ENCODE measurements around the gene GDPD3. TPM values are rescaled to one million over a fixed set of nuclear protein-coding genes. Genes with fewer than 3 reads are reported as not detected.
"Not testable (repeated sequence)": the region's sequence is repeated elsewhere in the genome, so short reads cannot be mapped to it uniquely, and the experiment has no call there.

The GDPD3 gene
- total and polyA plus RNA-seq, 12 donors, result 0.78 to 17.6 (median 2.8) TPM; not detected in 1

DNA sequence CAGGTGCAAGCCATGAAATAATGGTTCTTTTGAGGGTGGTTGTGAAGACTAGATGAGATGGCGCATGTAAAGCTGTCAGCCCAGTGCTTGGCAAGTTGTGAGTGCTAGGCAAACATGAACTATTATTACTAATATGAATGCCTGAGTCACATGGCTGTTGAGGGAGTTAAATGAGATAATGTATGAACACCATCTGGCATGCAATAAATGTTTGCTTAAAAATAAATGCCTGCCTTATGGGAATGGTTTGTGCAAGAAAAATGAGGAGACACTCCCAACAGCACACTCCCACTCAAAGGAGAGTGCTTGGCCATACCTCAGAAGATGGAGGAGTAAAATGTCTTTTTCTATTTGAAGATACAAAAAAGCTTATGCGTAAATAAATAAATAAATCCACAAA is 6.1 kb upstream of the GDPD3 start:
- TF ChIP-seq POLR2A (IDR thresholded peaks at IDR 0.05) (no peak), CTCF (IDR thresholded peaks at IDR 0.05) (no peak)
- H3K4me3 ChIP-seq, result no peak overlapping the region
- no peak overlapping the region for H3K27ac ChIP-seq
- H3K9me3 ChIP-seq (replicated peaks in 1 of 3), result no peaks in the 10 kb centered on the region
- H3K4me1 ChIP-seq (replicated peaks in 1 of 2), result peaks cover 7 to 29% of the 10 kb centered on the region in 2 donors
- 86 to 94% (median 90%) methylated on average over 2 of the region's 2 CpGs for WGBS, 4 donors
- DNase-seq, result no peak
- no peaks in the 10 kb centered on the region for H3K27me3 ChIP-seq
- intact Hi-C loops (cut with DNase I), result loop anchor here in 1 of 2 donors (10.0 kb wide), 1 partner anchor 45 kb away; no protein-coding TSS in a partner anchor
- peaks cover 0 to 49% of the 10 kb centered on the region in 2 donors for H3K36me3 ChIP-seq (replicated peaks in 1 of 2)

- no peak for DNase-seq
- no peak for TF ChIP-seq POLR2A (IDR thresholded peaks at IDR 0.05)
- no peak for TF ChIP-seq CTCF (IDR thresholded peaks at IDR 0.05)
- 95 to 100% (median 96%) methylated on average over 7 to 10 of the region's 10 CpGs for WGBS, 4 donors
These were observed 4.4 kb upstream of the GDPD3 start for GRCh38 chr16:30117768-30118167.

GRCh38 chr16:30116291-30117207 is 3.2 kb upstream of the GDPD3 start:
- peaks cover 0 to 49% of the 10 kb centered on the region in 2 donors for H3K36me3 ChIP-seq (replicated peaks in 1 of 2)
- no peaks in the 10 kb centered on the region for H3K9me3 ChIP-seq (replicated peaks in 1 of 3)
- no peak for DNase-seq
- no peak overlapping the region for H3K4me3 ChIP-seq
- peaks cover 0 to 22% of the 10 kb centered on the region in 2 donors for H3K4me1 ChIP-seq (replicated peaks in 1 of 2)
- H3K27me3 ChIP-seq, result no peaks in the 10 kb centered on the region
- H3K27ac ChIP-seq, result no peak overlapping the region
- 90 to 96% (median 90%) methylated on average over 8 to 16 of the region's 16 CpGs for WGBS, 4 donors
- no peak for TF ChIP-seq CTCF (IDR thresholded peaks at IDR 0.05)
- TF ChIP-seq POLR2A (IDR thresholded peaks at IDR 0.05), result no peak
- intact Hi-C loops (cut with DNase I), result loop anchor here in 1 of 2 donors (10.0 kb wide), 1 partner anchor 48 kb away; no protein-coding TSS in a partner anchor

More at GRCh38 chr16:30117768-30118167, 4.4 kb upstream of the GDPD3 start:
- Histone ChIP-seq H3K27ac (no peak overlapping the region), H3K4me1 (replicated peaks in 1 of 2) (peaks cover 0 to 32% of the 10 kb centered on the region in 2 donors), H3K9me3 (replicated peaks in 1 of 3) (no peaks in the 10 kb centered on the region), H3K4me3 (no peak overlapping the region), H3K27me3 (no peaks in the 10 kb centered on the region), H3K36me3 (replicated peaks in 1 of 2) (peaks cover 0 to 49% of the 10 kb centered on the region in 2 donors)
- intact Hi-C loops (cut with DNase I), result loop anchor here in 1 of 2 donors (10.0 kb wide), 1 partner anchor 47 kb away; no protein-coding TSS in a partner anchor

DNA sequence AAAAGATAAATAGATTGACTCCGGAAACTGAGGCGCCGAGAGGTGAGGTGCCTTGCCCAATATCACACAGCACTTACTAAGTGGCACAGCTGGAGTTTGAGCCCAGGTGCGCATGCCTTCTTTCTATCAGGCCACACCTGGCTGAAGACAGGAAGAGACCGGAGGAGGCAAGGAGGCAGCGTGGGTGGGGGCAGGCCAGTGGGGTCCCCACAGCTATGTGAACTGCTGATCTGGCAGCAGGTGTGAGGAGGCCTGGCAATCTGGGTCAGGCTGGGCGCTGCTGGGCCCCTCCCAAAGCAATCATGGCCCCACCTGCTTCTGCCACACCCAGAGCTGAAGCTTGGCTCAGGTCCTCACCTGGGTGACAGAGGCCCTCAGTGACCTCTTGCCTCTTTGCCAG is 1.9 kb upstream of the GDPD3 start:
- DNase-seq, result no peak
- Histone ChIP-seq H3K27ac (peak overlapping the region in 1 of 5 donors; percentile 52), H3K27me3 (no peaks in the 10 kb centered on the region), H3K9me3 (replicated peaks in 1 of 3) (no peaks in the 10 kb centered on the region), H3K36me3 (replicated peaks in 1 of 2) (peaks cover 0 to 49% of the 10 kb centered on the region in 2 donors), H3K4me3 (no peak overlapping the region), H3K4me1 (replicated peaks in 1 of 2) (peaks cover 0 to 16% of the 10 kb centered on the region in 2 donors)
- intact Hi-C loops (cut with DNase I), result loop anchor here in 1 of 2 donors (10.0 kb wide), 1 partner anchor 50 kb away; no protein-coding TSS in a partner anchor
- TF ChIP-seq POLR2A (IDR thresholded peaks at IDR 0.05) (no peak), CTCF (IDR thresholded peaks at IDR 0.05) (no peak)
- WGBS, 4 donors, result 82 to 95% (median 90%) methylated on average over 7 of the region's 7 CpGs

DNA sequence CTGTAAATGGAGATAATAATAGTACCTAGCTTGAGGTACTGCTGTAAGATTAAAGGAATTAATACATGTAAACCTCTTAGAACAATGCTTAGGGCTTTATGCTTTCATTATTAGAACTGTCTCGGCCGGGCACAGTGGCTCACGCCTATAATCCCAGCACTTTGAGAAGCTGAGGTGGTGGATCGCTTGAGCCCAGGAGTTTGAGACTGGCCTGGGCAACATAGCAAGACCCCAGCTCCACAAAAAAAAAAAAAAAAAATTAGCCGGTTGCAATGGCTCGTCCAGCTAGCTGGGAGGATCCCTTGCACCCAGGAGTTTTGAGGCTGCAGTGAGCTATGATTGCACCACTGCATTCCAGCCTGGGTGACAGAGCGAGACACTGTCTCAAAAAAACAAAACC is 1.5 kb upstream of the GDPD3 start:
- not testable (repeated sequence) for H3K27me3 ChIP-seq; DNase-seq; H3K9me3 ChIP-seq (replicated peaks in 1 of 3); H3K4me3 ChIP-seq
- Histone ChIP-seq H3K27ac (peak overlapping the region in 2 of 5 donors; percentile 52 to 74), H3K36me3 (replicated peaks in 1 of 2) (peaks cover 0 to 47% of the 10 kb centered on the region in 2 donors), H3K4me1 (replicated peaks in 1 of 2) (peaks cover 0 to 16% of the 10 kb centered on the region in 2 donors)
- WGBS, 4 donors, result 81 to 91% (median 85%) methylated on average over 7 of the region's 7 CpGs
- intact Hi-C loops (cut with DNase I), result loop anchor here in 1 of 2 donors (10.0 kb wide), 1 partner anchor 50 kb away; no protein-coding TSS in a partner anchor

All from adrenal gland (tissue), 12 donors.